H1 (cell line): ENCODE data around the gene TFB2M.

ENCODE experiments used
- CTCF ChIP-seq, 3 experiments: IDR thresholded peaks; 1 replicate in 2 of 3; 2 replicates in 1 of 3; pipeline versions ENCODE4 v1.5.1 to v1.6.1; 2011; ENCODE audit warnings: low read length in 3 of 3, mild to moderate bottlenecking in 3 of 3, inconsistent platforms in 2 of 3, low read depth in 1 of 3, moderate library complexity in 1 of 3; ENCODE audit not compliant: insufficient read depth in 1 of 3; ENCODE audit errors: control extremely low read depth in 1 of 3
- EGR1 ChIP-seq: IDR thresholded peaks from 2 replicates; pipeline ENCODE4 v1.6.1; 2011; ENCODE audit warnings: low read depth, low read length, borderline replicate concordance
- YY1 ChIP-seq: IDR thresholded peaks from 2 replicates; pipeline ENCODE4 v1.6.1; 2011; ENCODE audit warnings: low read depth, mild to moderate bottlenecking, low read length

GRCh38 chr1:246587606-246588005 lies 21.5 kb upstream of the TFB2M start:
- no peak for TF ChIP-seq CTCF (IDR thresholded peaks at IDR 0.05; ENCODE audit: control extremely low read depth in 1 of 3, insufficient read depth in 1 of 3, low read depth in 1 of 3, low read length in 3 of 3)
- no peak for TF ChIP-seq YY1
- no peak for TF ChIP-seq EGR1
